T-helper 1 cell (primary cell): Measurements from ENCODE around the gene OSBPL6.
"Not testable (repeated sequence)": the region's sequence is repeated elsewhere in the genome, so short reads cannot be mapped to it uniquely, and the experiment has no call there.

Source experiments
- DNase-seq, 5 donors: peaks; one replicate each; pipeline ENCODE4 v3.0.0-alpha.2; 2012 to 2020
- total RNA-seq, 4 donors: gene quantifications; one replicate each; lab custom pipeline; 2026; lab: John Stamatoyannopoulos, UW

OSBPL6 gene
- total RNA-seq = 0.15 to 0.69 (median 0.31) reads per million in 4 donors

DNA sequence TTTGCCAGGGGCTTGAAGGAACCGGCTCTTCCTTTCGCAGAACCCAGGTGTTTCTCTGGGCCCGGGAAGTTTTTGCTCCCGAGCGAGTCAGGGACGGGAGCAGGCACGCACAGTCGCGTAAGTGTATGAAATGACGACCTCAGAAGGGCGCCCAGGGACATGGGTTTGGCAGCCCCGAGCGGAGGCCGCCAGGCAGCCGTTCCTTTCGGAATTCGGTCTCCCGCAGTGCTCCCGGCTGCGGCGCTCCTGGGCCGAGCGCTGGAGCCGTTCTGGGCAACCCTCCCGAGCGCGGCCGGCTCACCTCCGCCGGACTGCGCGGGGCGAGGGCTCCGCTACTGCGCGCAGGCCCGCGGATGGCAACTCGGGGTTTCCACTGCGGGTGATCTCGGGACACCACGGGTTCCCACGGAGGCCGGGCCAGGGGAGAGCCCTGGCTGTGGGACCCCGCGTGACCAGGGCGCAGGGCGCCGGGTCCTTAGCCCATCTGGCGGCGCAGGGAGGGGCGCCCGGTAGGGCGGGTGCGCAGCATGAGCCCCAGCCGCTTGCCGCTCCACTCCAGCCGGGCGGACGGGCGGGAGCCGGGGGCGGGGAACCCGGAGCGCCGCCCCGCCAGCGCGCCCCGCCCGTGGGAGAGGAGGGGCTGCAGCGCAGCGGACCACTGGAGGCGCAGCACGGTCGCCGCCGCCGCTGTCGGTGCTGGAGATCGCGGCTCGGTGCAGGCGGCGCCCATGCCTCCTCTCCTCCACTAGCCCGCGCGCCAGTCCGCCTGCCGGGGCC, at the start of gene OSBPL6:
TSS of gene OSBPL6 (plus strand) at position 690 of the 777 bp plus-strand sequence. CDS start 111,673 bp downstream, outside the sequence.
- peak; percentile 13 to 74 (median 33) for DNase-seq

DNA sequence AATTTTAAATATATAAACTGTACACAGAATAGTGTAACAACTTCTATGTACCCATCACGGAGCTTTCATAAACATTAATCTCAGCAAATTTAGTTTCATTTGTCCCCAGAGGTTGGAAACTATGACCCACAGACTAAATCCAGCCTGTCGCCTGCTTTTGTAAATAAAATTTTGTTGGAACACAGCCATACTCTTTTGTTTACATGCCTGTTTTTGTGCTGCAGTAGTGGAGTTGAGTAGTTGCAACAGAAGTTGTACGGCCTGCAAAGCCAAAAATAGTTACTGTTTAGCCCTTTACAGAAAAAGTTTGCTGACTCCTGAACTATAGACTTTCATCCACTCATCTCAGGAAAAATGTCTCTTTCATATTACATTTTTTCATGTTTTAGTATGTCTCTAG, 42.3 kb upstream of the OSBPL6 start:
- DNase-seq = no peak

DNA sequence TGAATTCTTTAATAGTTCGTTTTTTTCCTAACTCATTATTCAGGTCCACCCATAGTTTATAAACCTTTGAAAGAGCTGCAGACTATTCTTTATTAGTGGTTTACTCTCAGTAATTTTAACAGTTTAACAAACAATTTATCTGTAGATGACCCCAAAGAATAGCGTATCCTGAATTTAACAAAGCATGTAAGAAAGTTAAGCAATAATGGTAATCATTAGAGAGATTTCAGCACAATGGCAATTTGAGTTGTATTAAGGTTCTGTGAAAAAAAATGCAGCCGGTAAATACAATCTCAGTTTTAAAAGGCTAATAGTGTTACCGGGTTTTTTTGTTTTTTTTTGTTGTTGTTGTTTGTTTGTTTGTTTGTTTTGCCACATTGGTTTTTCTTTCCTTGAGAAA, 41.8 kb upstream of the OSBPL6 start:
- DNase-seq = no peak

DNA sequence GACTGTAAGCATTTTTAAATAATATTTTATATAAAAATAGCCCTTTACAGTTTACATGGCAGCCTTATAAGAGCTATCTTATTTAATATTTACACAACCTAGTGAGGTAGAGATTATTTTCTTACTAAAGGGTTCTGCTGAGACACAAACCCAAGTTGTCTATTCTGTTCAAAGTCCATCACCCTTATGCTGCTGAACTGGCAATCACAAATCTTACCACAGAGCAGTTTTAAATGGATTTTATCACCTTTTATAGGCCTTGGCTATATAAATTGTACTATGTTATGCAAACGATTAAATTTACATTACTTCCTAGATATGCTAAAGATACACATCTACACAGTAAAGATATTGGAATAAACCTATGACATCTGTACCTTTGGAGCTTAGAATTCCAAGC, 41.3 kb upstream of the OSBPL6 start:
- DNase-seq = no peak

DNA sequence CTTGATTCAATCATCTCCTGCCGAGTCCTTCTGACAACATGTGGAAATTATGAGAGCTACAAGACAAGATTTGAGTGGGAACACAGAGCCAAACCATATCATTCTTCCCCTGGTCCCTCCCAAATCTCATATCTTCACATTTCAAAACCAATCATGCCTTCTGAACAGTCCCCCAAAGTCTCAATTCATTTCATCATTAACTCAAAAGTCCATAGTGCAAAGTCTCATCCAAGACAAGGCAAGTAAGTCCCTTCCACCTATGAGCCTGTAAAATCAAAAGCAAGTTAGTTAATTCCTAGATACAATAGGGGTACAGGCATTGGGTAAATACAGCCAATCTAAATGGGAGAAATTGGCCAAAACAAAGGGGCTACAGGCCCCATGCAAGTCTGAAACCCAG, 40.4 kb upstream of the OSBPL6 start:
- not testable (repeated sequence) for DNase-seq

DNA sequence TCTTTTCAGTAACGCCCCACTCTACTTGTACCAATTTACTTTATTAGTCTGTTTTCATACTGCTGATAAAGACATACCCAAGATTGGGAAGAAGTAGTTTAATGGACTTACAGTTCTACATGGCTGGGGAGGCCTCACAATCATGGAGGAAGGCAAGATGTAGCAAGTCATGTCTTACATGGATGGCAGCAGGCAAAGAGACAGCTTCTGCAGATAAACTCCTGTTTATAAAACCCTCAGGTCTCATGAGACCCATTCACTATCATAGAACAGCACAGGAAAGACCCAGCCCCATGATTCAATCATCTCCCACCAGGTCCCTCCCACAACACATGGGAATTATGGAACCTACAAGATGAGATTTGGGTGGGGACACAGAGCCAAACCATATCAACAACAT, 38.8 kb upstream of the OSBPL6 start:
- no peak for DNase-seq

DNA sequence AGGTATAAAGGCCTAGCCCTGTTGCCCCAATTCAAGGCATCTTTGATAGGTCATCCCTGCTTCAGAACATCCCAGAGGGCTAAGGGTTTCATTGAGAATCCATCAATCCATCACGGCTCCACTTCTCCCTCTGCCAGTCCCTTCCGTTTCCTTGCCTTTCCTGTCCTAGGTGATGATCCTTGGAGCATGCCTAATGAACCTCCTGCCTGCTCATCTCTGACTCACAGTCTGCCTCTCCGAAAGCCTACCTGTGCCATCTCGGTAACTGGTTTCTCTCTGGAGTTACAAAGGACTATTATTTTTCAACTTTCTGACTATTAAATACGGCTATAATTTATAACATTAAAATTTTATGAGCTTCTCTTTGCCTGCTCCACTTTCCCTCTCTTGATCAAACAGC, 36.7 kb upstream of the OSBPL6 start:
- DNase-seq = no peak

DNA sequence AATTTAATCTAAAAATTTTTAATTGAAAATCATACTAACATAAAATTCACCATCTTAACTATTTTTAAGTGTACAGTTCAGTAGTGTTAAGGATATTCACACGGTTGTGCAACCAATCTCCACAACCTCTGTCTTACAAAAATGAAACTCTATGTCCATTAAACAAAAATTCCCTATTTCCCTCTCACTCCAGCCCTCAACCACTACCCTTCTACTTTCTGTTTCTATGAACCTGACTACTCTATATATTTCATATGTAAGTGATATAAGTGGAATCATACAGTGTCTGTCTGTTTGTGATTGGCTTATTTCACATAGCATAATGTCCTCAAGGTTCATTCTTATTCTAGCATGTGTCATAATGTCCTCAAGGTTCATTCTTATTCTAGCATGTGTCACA, 34.3 kb upstream of the OSBPL6 start:
- no peak for DNase-seq

DNA sequence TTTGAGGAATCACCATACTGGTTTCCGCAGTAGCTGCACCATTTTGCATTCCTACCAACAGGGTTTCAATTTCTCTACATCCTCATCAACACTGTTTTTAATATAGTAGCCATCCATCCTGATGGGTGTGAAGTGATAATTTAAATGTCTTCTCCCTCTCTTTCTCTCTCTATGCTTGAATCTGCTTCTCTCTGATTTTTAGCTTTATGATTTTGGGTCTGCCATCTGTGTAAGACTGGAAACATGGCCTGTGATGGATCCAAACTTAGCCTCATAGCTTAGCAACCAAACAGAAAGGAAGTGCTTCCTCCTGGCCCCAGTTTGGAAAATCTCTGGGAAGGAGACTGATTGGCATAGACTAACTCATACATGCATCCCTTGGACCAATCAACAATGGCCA, 33.7 kb upstream of the OSBPL6 start:
- no peak for DNase-seq

DNA sequence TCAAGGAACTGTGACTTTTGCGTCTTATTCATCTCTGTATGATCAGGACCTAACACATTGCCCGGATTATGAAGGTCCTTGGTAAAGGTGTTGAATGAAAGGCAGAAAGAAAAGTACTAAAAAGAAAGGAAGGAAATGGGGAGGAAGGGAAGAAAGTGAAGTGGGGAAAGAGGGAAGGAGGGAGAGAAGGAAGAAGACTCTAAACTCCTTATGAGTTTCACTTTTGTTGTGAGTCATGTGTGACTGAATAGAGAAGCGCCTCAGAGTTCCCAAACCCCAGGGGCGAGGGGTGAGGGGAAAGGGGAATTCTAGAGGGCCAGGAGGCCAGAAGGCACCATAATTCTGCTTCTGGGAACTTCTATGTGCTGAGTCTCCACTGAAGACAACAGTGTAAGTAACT, 30.9 kb upstream of the OSBPL6 start:
- no peak for DNase-seq

DNA sequence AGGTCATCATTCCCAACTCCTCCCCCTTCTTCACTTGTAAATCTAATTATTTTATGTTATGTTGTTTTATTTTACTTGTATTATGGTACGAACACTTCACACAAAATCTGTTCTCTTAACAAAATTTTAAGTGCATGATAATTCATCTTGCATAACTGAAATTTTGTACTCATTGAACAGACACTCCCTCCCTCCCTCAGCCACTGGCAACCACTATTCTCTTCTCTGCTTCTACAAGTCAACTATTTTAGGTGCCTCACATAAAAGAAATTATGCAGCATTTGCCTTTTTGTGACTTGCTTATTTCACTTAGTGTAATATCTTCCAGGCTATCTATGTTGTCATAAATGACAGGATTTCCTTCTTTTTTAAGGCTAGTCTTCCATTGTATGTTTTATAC, 30.4 kb upstream of the OSBPL6 start:
- DNase-seq = no peak

DNA sequence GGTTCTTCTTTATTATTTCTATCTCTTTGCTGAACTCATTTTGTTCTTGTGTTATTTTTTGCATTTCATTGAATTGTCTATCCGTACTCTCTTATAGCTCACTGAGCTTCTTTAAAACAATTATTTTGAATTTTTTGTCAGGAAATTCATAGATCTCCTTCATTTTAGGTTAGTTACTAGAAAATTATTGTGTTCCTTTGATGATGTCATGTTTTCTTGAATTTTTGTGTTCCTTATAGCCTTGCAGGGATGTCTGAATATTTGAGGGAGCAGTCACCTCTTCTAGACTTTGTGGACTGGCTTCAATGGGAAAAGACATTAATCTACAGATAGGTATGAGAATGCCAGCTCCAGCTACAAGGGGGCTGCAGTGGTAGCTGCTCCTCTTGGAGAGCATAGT, 20.7 kb upstream of the OSBPL6 start:
- no peak for DNase-seq

DNA sequence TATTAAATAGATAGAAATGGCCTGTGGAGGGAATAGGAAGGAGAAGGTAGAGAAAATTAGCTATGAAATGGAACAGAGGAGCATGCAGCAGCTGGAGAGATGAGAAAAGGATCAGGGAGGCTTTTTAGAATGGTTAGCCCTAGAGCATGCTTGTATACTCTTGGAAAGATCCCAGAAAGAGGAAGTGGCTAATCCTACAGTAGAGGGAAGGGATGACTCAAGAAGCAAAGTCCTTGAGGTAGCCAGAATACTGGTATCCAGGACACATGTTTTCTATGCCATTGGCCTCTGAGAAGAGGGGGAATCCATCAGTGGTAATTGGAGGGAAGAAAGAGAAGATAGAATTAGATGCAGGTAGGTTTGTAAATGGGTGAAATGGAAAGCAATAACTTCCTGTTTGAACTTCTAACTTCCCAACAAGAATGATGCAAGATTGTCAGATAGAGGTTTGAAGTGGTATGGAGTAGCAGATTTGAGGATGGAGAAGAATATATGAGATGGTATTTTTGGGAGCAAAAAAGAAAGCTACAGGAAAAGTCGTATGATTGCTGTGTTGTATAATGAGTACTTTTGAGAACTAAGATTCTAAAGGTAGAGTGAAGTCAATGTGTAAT, 17.1 kb upstream of the OSBPL6 start:
- DNase-seq = no peak

DNA sequence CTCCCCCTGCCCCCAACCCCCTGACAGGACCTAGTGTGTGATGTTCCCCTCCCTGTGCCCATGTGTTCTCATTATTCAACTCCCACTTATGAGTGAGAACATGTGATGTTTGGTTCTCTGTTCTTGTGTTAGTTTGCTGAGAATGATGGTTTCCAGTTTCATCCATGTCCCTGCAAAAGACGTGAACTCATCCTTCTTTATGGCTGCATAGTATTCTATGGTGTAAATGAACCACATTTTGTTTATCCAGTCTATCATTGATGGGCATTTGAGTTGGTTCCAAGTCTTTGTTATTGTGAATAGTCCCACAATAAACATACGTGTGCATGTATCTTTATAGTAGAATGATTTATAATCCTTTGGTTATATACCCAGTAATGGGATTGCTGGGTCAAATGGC, 13.7 kb upstream of the OSBPL6 start:
- not testable (repeated sequence) for DNase-seq

DNA sequence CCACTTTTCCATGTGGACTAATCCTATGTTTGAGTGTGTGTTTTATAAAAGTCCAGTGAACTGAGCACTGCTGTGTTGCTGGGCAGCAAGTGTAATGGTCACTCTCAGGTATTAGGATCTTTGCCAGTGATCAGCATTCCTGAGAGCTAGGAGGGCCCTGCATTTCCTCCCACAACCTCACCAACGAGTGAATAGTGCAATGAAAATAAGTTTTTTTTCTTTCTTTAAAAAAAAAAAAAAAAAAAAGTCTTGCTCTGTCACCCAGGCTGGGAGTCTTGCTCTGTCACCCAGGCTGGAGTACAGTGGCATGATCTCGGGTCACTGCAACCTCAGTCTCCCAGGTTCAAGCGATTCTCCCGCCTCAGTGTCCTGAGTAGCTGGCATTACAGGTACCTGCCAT, 6.5 kb upstream of the OSBPL6 start:
- DNase-seq = no peak

DNA sequence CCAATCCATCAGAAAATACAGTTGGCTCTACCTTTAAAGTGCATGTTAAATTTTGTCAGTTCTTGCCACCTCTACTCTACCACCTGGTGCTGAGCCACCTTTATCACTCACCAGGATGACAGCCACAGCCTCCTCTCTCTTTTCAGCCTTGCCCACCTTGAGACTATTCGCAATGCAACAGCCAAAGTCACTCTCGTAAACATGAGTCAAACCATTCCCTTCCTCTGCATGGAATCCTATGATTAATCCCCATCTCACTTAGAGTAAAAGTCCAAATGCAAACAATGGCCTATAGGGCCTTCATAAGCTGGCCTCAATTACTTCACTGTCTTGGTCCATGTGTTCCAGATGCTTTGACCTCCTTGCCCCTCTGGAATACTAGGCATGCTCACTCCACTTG, 5.8 kb upstream of the OSBPL6 start:
- no peak for DNase-seq

DNA sequence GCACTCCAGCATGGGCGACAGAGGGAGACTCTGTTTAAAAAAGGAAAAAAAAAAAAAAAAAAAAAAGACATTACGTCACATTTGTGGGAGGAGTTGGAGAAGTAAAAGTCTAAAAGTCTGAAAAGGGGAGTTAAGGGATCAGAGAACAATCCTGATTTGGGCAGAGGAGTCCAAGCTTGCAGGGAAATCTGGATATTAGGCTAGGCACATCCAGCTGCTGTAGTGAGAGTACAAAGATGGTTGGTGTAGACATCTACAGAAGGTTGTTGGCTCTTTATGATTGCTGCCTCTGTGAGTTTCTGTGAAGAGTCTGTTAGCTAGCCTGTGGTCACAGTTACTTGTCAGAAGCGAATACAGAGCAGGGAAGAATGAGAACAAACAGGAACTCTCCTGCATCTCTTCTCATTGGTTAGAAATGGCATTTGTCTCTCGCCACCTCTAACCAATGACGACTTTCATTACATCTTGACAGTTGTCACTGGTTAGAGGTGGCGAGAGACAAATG, 3.3 kb upstream of the OSBPL6 start:
- peak in 1 of 5 donors; percentile 25 for DNase-seq

DNA sequence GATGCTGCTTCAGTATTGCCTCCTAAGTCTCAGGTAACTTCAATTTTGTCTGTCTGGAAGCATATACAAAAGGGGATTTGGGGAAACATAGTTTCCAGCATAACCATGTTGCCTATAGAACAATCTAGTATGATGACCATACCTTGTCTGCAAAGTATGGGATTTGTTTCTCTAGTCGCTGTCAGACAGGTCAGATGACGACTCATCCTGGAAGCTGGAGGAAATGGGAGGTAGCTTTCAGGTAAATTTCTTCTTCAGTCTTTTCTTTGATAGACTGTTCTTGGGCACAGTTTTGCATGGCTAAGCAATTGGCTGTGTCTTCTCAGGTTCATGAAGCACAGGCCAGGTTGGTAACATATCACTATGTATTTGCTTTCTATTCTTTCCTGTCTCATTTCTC, 2.8 kb upstream of the OSBPL6 start:
- no peak for DNase-seq

DNA sequence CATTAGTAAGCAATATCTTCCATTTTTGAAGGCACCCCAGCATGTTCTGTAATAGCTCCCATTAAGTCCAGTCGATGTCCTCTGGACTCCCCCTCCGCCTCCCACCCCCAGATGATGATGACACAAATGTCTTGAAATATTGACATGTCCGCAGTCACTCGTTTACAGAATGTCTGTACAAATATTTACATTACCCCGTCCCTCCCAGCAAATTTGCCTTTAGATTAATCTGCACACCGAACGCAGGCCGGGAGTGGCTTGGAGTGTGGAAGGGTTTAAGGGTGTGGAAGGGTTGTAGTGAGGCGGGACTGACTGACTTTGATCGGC, 853 bp upstream of the OSBPL6 start:
- no peak for DNase-seq

DNA sequence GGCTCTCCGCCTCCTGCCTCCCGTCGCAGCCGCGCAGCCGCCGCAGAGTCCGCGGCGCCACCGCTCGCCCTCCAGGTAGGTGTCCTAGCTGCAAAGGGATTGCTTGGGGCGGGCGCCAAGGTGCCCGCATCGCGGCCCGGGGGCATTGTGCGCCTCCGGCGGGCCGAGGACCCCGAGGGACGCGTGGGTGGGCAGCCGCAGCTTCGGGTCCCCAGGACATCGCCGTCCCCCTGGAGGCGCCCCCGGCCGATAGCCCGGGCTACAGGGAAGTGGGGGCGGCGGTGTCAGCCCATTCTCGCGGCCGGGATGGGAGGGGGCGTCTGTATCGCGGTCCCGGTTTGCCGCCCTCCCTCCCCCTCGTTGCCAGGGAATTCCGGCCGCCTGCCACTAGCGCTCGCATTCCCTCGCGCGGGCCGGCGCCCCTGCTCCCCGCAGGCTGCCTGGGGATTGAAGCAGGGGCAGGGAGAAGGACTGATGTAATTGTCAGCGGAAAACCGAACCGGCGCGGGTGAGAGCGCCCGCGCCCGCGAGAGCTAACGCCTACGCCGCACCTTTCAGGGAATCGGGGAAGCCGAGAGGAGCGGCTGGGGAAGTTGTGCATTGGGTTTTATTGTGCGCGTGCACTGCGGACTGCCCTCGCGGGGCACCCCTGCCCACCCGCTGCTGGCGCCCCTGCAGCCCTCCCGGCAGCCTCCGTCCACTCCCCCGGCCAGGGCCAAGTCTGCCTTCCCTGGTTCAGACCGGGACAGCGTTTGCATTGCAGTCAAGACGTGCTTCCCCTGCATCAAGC, 483 bp downstream of the OSBPL6 start:
- DNase-seq = peak in 1 of 5 donors; percentile 4

DNA sequence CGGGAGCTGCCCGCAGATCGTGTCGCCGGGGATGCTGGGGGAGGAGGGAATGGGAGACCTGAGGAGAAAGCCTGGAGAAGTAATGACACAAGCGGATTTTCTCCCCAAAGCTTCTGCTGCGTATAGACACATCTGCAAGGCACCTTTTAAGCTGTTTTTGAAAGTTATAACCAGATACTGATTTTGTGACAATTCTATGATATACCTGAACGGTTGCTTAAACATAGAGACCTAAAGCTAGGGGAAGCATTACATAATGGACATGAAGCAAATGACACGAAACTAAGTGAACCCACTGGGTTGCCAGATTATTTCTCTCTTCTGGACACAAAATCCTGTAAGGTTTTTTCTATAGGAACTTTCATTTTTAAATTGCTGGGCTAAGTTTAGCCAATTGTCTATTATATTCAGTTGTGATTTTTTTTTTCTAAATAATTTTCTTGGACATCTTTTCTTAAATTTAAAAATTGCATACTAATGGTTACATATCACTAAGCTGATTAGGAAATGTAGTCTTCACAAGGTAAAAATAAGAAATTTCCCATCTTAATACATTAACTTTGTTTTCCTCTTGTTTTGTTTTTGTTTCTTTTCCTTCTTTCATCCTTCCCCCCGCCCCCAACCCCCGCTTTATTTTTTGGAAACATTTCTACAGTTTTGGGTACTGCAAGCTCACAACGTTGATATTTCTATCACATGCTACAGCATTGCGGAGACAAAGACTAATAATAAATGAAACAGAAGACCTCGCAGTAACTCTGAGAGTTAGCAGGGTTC, 1.3 kb downstream of the OSBPL6 start:
- no peak for DNase-seq

DNA sequence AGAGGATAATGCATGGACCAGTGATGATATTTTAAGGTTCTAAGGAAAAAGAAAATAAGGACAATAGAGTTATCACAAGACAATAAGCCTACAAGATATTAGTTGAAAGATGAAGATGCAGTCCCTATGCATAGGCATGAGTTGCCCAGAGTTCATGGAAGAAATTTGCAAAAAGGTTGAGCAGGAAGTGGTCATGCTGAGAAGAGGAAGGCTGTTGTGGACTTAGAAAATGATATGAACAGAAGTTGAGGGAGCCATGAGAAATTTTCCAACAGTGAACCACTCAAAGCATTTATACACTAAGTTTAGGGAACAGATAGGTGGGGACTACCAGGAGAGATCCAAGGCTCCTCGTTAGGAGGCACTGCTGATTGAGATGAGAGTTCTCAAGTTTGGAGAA, 3.5 kb downstream of the OSBPL6 start:
- no peak for DNase-seq

DNA sequence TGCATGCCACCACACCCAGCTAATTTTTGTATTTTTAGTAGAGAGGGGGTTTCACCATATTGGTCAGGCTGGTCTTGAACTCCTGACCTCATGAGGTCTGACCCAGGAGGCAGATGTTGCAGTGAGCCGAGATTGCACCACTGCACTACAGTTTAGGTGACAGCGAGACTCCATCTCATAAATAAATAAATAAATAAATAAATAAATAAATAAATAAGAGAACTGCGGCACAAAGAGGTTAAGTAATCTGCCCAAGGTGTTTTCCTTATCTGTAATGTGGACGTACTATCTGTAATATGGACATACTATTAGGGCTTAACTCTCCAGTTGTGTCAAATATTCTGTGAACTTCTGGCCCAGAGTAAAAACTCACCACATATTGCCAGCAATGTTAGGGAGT, 4.1 kb downstream of the OSBPL6 start:
- DNase-seq = not testable (repeated sequence)
